HG02981 (cell line): Measurements from ENCODE around the gene IFT25.
"Not testable (repeated sequence)": the region's sequence is repeated elsewhere in the genome, so short reads cannot be mapped to it uniquely, and the experiment has no call there.

Experiments
- ATAC-seq: cut with Tn5 transposase; IDR thresholded peaks from one replicate; pipeline ENCODE4 v1.9.1; 2021; ENCODE audit warnings: mild to moderate bottlenecking, moderate library complexity; ENCODE audit not compliant: unreplicated experiment

IFT25 gene

DNA sequence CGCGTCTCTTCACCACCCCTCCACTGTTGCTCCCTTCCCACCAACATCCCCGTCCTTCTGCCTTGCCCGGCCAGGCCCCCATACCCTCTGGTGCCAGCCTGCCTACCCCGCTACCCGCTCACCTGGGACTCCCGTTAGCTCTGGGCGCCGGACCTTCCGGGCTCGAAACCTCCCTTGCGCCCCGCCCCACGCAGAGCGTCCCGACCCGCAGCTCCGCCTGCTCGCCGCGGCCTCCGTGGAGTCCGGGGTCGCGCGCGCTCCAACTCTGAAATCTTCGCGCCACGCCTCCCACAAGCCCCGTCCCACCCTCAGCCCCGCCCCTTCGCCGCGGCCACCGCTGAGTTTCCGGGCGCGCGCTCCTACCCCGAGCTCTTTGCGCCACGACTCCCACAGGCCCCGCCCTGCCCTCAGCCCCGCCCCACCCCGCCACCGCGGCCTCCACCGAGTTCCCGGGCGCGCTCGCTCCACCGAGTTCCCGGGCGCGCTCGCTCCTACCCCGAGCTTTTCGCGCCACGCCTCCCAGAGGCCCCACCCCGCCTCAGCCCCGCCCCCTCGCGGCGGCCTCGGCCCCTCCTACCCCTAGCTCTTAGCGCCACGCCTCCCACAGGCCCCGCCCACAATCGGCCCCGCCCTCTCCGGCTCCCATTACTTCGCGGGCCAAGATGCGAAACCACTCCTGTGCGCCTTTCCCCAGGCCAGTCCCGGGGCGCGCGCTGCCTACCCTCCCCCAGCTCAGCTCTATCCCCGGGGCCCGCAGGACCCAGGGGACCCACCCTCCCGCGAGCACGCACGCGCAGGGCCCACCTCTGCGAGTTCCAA is at the start of gene IFT25:
Gene IFT25 (minus strand): TSS at position 267 of the 819 bp plus-strand sequence. CDS start 5,617 bp downstream, outside the sequence.
- ATAC-seq = peak; percentile 63

GRCh38 chr1:53994516-53994915 is 49.0 kb upstream of the IFT25 start:
- not testable (repeated sequence) for ATAC-seq

- ATAC-seq = no peak
These were observed 46.8 kb upstream of the IFT25 start for GRCh38 chr1:53992085-53992874.

DNA sequence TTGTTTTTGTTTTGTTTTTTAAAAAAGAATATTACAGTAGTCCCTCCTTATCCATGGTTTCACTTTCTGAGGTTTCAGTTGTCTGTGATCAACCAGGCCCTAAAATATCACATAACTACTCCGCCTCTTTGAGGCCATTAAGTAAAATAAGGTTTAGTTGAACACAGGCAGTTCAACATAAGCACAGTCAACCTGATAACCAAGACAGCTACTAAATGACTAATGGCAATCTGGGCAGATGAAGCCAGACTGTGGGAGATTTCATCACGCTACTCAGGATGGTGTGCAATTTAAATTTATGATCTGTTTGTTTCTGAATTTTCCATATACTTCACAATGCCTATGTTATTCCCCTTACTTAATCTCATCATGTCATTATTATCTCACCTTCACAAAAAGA is 42.4 kb upstream of the IFT25 start:
- no peak for ATAC-seq

DNA sequence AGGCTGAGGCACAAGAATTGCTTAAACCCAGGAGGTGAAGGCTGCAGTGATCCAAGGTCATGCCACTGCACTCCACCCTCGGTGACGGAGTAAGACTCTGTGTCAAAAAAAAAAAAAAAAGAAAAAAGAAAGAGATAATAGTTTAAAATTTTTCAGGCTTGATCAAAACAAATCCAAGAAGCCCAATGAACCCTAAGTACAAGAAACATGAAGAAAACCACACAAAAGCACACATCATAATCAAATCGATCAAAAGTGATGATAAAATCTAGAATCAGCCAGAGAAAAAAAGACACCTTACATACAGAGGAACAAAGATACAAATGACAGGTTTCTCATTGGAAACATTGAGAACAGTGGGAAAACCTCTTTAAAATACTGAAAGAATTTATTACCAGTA is 41.0 kb upstream of the IFT25 start:
- ATAC-seq = no peak

DNA sequence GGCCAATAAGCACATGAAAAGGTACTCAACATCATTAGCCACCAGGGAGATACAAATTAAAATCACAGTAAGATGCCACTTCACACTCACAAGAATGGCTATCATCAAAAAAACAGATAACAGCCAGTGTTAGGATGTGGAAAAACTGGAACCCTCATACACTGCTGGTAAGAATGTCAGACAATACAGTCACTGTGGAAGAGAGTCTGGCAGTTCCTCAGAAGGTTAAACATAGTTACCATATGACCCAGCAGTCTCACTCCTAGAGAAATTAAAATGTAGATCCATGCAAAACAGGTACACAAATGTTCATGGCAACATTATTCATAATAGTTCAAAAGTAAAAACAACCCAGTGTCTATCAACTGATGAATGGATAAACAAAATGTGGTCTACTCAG is 39.2 kb upstream of the IFT25 start:
- no peak for ATAC-seq

- no peak for ATAC-seq
These were observed 37.2 kb upstream of the IFT25 start for GRCh38 chr1:53982763-53983104.

DNA sequence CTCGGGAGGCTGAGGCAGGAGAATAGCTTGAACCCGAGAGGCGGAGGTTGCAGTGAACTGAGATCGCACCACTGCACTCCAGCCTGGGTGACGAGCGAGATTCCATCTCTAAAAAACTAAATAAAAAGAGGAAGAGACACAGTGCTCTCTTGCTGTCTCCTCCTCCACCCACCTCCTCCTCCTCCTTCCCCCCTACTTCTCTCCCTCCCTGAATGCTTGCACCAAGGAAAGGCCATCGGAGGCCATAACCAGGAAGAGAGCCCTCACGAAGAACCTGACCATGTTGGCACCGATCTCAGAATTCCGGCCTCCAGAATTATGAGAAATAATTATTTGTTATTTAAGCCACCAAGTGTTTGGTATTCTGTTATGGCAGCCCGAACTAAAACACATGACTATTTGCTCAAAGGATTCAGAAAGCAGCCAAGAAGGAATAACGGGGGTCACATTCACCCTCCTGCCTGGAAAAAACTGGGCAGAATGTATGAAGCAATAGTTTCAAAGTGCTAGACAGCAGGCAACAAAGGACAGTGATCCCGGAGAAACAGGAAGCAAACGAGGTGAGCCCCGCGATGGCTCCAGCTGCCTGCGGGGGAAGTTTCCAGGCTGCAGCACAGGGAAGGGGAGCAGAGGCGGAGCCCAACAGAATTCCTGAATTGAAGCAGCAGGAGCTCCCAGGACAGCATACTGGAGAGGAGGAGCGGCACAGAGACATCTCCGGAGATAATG is 36.7 kb upstream of the IFT25 start:
- no peak for ATAC-seq

- no peak for ATAC-seq
These were observed 35.7 kb upstream of the IFT25 start for GRCh38 chr1:53981220-53981619.

GRCh38 chr1:53979712-53980450 is 34.4 kb upstream of the IFT25 start:
- no peak for ATAC-seq

DNA sequence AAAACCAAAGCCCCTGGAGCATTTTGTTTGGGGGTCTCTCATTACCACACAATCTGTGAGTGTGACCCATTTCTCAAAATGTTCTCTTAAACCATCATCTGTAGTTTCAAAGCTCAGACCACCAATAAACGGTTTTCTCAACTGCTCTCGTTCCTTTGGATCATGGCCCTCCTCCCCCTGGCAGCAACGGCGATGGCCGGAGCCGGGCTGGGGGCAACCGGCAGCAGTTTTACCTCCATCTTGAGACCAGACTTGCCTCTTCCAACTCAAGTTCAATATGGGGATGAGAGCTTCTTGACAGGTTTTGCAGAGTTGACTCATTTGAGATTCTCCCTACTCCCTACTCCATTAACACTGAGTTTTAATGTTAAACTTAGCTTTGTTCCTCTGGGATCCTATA is 30.4 kb upstream of the IFT25 start:
- ATAC-seq = no peak

GRCh38 chr1:53971718-53972117 is 26.2 kb upstream of the IFT25 start:
- ATAC-seq = no peak

DNA sequence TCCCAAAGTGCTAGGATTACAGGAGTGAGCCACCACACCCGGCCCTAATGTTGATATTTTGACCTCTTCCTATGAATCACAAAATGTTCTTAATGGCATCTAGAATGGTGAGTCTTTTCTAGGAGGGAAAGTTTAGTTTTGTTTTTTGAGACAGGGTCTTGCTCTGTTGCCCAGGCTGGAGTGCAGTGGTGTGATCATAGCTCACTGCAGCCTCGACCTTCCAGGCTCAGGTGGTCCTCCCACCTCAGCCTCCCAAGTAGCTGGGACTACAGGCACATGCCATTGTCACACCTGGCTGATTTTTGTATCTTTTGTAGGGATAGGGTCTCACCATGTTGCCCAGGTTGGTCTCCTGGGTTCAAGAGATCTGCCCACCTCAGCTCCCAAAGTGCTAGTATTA is 23.8 kb upstream of the IFT25 start:
- ATAC-seq = not testable (repeated sequence)

- no peak for ATAC-seq
These were observed 22.6 kb upstream of the IFT25 start for GRCh38 chr1:53968125-53968513.

- ATAC-seq = no peak
These were observed 22.1 kb upstream of the IFT25 start for GRCh38 chr1:53967409-53968124.

DNA sequence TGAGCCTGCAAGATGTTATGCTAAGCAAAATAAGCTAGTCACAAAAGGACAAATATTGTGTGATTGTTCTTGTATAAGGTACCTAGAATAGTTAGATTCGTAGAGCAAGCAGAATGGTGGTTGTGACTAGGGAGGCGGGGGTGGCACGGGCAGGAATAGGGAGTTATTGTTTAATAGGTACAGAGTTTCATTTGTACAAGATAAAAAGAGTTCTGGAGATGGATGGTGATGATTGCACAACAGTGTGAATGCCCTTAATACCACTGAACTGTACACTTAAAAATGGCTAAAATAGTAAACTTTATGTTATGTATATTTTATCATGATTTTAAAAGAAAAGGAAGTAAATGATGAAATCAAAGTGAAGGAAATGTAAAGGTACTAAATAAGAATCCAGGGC is 21.3 kb upstream of the IFT25 start:
- no peak for ATAC-seq

GRCh38 chr1:53964109-53964508 is 18.6 kb upstream of the IFT25 start:
- ATAC-seq = no peak

- ATAC-seq = no peak
These were observed 18.0 kb upstream of the IFT25 start for GRCh38 chr1:53963460-53963859.

DNA sequence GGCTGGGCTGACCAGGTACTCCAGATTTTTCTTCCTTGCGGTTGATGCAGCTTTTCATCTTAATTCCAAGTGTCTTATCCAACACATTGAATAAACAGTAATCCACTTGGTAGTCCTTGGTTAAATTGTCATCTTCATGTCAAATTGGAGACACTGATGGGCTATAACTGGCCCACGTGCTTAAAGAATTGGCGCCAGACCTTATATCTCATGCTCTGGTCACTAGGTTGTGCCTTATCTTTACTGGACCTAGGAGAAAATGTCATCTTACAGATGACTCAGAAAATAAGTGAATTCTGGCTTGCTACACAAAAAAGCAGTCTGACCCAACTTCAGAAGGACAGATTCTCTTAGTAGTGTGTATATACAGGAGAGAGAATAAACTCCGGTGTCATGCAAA is 16.9 kb upstream of the IFT25 start:
- no peak for ATAC-seq

GRCh38 chr1:53959664-53960250 is 14.3 kb upstream of the IFT25 start:
- no peak for ATAC-seq
